Cardiac muscle cell (in vitro differentiated cells and primary cell): ENCODE results near the gene NOP16. TPM values are rescaled to one million over a fixed set of nuclear protein-coding genes. Genes with fewer than 3 reads are reported as not detected.

ENCODE experiments used
- DNase-seq, 2 donors: peaks; one replicate each; pipeline versions ENCODE4 v3.0.0 to v3.0.0-alpha.2; 2010 to 2017; ENCODE audit warnings: low read depth in 1 of 2, low spot score in 1 of 2
- H3K27ac ChIP-seq: fragments of 200-600 bp; sonication (generic); 2 replicates; pipeline ENCODE4 v1.5.1; 2016
- H3K27me3 ChIP-seq: fragments of 200-600 bp; sonication (generic); 2 replicates; pipeline ENCODE4 v1.6.0; 2016; ENCODE audit warnings: control low read depth
- H3K36me3 ChIP-seq: fragments of 200-600 bp; sonication (generic); 2 replicates; pipeline ENCODE4 v1.5.1; 2016; ENCODE audit warnings: control low read depth
- H3K4me1 ChIP-seq: fragments of 200-600 bp; sonication (generic); 2 replicates; pipeline ENCODE4 v1.8.1; 2017; ENCODE audit warnings: low read depth, mild to moderate bottlenecking, mixed run types
- H3K4me3 ChIP-seq: fragments of 200-600 bp; sonication (generic); 2 replicates; pipeline ENCODE4 v1.5.1; 2016; ENCODE audit warnings: mild to moderate bottlenecking
- H3K9me3 ChIP-seq: fragments of 200-600 bp; sonication (generic); 2 replicates; pipeline ENCODE4 v1.5.1; 2017; ENCODE audit warnings: low read depth, mild to moderate bottlenecking, control low read depth
- CTCF ChIP-seq: IDR thresholded peaks from 2 replicates; pipeline ENCODE4 v1.5.1; 2012; ENCODE audit warnings: low read depth, mild to moderate bottlenecking, low read length
- polyA plus RNA-seq: library from polyadenylated mRNA; unstranded; fragments of >200 nt; fragmentation: Nextera tagmentation; extraction: Ambion mirVana; gene quantifications from 2 replicates; pipeline ENCODE4 v1.2.1, GENCODE V29; 2016
- total RNA-seq: library from RNA; depleted of rRNA; stranded (reverse); fragments of >200 nt; gene quantifications from 2 replicates; pipeline ENCODE4 v1.2.3, GENCODE V29; 2016

NOP16 gene
- total and polyA plus RNA-seq, 2 experiments from 2014 or later: 18.0 to 52.0 TPM

GRCh38 chr5:176337913-176338312 lies 50.5 kb downstream of the NOP16 start:
- H3K27ac ChIP-seq: no peak overlapping the region
- H3K27me3 ChIP-seq: no peaks in the 10 kb centered on the region
- DNase-seq: no peak
- no peaks in the 10 kb centered on the region for H3K9me3 ChIP-seq
- peaks cover 12% of the 10 kb centered on the region for H3K36me3 ChIP-seq
- TF ChIP-seq CTCF: no peak
- H3K4me1 ChIP-seq: peaks cover 2% of the 10 kb centered on the region
- no peak overlapping the region for H3K4me3 ChIP-seq

GRCh38 chr5:176334031-176334770 lies 54.2 kb downstream of the NOP16 start:
- no peaks in the 10 kb centered on the region for H3K4me1 ChIP-seq
- DNase-seq: no peak
- H3K36me3 ChIP-seq: peaks cover 12% of the 10 kb centered on the region
- no peak overlapping the region for H3K4me3 ChIP-seq
- H3K9me3 ChIP-seq: no peaks in the 10 kb centered on the region
- TF ChIP-seq CTCF: no peak
- H3K27me3 ChIP-seq: no peaks in the 10 kb centered on the region
- no peak overlapping the region for H3K27ac ChIP-seq

Other genes with a start within 250 kb of the NOP16 start
- 17.0 and 18.7 TPM in 2 replicates for gene SIMC1, start 150.2 kb downstream of the NOP16 start, total RNA-seq
- gene SIMC1, start 150.2 kb downstream of the NOP16 start, polyA plus RNA-seq: 21.4 and 33.1 TPM in 2 replicates
- gene KIAA1191, start 26.8 kb downstream of the NOP16 start, total RNA-seq: 118 and 160 TPM in 2 replicates
- gene KIAA1191, start 26.8 kb downstream of the NOP16 start, polyA plus RNA-seq: 125 and 134 TPM in 2 replicates
- gene ARL10, start 23.1 kb downstream of the NOP16 start, total RNA-seq: 10.3 and 29.5 TPM in 2 replicates
- gene ARL10, start 23.1 kb downstream of the NOP16 start, polyA plus RNA-seq: 7.8 and 9.6 TPM in 2 replicates
- gene HIGD2A, start 153 bp upstream of the NOP16 start, total RNA-seq: 203 and 313 TPM in 2 replicates
- gene HIGD2A, start 153 bp upstream of the NOP16 start, polyA plus RNA-seq: 273 and 388 TPM in 2 replicates
- 187 and 224 TPM in 2 replicates for gene CLTB, start 27.9 kb upstream of the NOP16 start, total RNA-seq
- gene CLTB, start 27.9 kb upstream of the NOP16 start, polyA plus RNA-seq: 159 and 222 TPM in 2 replicates
- 24.0 and 26.1 TPM in 2 replicates for gene FAF2, start 59.8 kb upstream of the NOP16 start, total RNA-seq
- 29.0 and 29.8 TPM in 2 replicates for gene FAF2, start 59.8 kb upstream of the NOP16 start, polyA plus RNA-seq
- gene RNF44, start 148.8 kb upstream of the NOP16 start, total RNA-seq: 45.5 and 77.6 TPM in 2 replicates
- gene RNF44, start 148.8 kb upstream of the NOP16 start, polyA plus RNA-seq: 16.1 and 29.1 TPM in 2 replicates
- gene CDHR2, start 160.7 kb upstream of the NOP16 start, total RNA-seq: 0.07 and 0.60 TPM in 2 replicates
- 0.59 and 1.4 TPM in 2 replicates for gene CDHR2, start 160.7 kb upstream of the NOP16 start, polyA plus RNA-seq
- gene GPRIN1, start 221.6 kb upstream of the NOP16 start, total RNA-seq: 0.27 and 0.63 TPM in 2 replicates
- 0.79 TPM in 2 replicates for gene GPRIN1, start 221.6 kb upstream of the NOP16 start, polyA plus RNA-seq
- gene SNCB, start 241.9 kb upstream of the NOP16 start, total RNA-seq: 1.6 and 2.4 TPM in 2 replicates
- 0.79 and 3.0 TPM in 2 replicates for gene SNCB, start 241.9 kb upstream of the NOP16 start, polyA plus RNA-seq
- gene EIF4E1B, start 242.1 kb upstream of the NOP16 start, total RNA-seq: not detected in 2 replicates
- gene EIF4E1B, start 242.1 kb upstream of the NOP16 start, polyA plus RNA-seq: not detected in 2 replicates